ENCODE results near the gene PGBD5.
A peak's percentile ranks its signal among the peaks of the same experiment; 100 is the strongest.

PGBD5 gene

DNA sequence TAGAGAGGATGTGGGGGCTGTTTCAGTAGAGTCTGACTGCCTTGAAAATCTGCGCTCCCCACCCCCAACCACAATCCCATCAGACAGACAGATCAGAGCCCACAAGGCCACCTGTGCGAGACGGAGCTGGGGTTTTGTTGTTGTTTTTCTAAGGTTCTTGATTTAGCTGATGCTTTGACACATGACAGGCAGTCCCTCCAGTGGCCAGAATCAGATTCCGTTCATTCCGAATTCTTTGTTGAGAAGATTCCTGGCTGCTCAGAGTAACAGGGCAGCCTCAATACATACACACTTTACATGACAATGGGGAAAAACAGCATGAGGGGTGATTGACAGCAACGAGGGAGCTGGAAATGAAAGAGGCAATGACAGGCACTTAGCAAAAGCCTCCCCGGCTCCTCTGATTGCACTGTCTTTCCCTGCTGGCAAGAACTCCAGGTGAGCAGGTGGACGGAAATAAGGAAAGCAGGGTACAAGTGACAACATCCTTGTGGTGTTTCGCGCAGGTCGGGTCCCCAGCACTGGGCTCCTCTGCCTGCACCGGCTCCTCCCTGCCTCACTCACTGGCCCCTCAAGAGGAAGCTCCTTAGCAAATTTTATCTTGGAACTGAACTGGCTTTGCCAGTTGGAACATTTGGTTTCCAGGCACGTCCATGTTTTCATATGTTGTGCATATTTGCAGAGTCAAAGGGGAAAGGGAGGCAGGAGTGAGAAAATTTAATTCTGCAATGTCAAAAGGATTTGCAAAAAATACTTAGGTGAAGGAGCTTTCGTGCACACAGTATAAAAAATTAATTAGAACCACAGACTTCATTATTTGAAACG is 148.7 kb downstream of the PGBD5 start:
- DNase-seq = no peak

GRCh38 chr1:230276401-230276800 is 149.7 kb downstream of the PGBD5 start:
- no peak for DNase-seq

DNA sequence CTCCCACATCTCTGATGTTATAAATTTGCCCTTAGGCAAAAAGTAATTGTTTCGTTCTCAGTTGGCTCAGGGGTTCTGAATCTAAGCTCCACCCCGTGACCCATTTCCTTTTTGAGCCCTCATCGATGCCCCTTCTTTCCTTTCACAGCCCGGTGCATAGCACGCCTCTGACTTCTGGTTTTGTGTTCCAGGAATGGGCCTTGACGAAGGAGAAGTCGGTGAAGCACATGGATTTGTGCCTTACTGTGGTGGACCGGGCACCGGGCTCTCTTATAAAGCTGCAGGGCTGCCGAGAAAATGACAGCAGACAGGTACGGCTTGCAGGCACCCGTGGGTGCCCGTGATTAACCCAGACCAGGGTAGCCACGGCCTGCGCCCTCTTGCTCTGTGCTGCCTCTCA is 151.9 kb downstream of the PGBD5 start:
- DNase-seq = no peak

GRCh38 chr1:230273141-230273710 is 152.9 kb downstream of the PGBD5 start:
- DNase-seq = no peak

DNA sequence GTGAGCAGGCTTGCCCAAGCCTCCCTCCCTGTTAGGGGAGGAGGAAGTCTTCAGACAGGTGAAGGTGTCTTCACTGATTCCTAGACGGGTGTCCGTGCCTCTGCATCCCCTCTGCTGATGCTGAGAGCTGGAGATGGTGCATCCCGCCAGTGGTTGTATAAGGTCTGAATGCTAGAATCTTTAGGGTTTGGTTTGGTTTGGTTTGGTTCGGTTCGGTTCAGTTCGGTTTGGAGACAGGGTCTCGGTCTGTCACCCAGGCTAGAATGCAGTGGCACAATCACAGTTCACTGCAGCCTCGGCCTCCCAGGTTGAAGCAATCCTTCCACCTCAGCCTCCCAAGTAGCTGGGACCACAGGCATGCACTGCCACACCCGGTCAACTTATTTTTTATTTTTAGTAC is 153.6 kb downstream of the PGBD5 start:
- no peak for DNase-seq

GRCh38 chr1:230271300-230272035 is 154.7 kb downstream of the PGBD5 start:
- DNase-seq = no peak

DNA sequence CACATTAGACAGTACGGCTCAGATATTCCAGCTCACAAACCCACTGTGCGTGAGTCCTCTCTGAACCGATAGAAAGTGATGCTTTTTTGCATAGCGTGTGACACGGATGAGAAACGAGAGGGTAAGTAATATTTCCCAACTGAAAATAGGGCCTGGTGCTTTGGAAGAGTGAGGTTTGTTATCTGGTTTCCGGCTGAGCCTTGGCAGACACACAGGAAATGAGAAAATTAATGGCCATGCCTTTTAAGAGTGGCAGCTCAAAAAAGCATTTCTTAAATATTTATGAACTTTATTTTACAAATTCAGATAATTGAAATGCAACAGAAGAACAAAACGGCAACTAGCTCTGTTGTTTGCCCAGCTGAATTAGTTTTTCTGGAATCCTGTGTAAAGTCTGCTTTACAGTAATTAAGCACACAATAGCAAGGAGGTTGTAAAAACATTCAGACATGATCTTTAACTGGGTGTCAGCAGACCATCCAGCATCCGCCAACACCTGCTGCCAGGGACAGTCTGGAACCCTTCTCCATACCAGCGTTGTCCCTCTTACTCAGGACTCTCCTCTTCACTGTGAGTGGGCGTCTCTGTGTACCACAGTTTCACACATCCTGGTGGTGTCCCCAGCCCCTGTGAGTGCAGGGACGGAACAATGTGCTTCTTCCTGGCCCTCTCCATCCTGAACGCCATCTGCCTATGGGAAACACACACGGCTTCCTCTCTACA is 155.4 kb downstream of the PGBD5 start:
- peak; percentile 49 for DNase-seq

- DNase-seq = no peak
Measured at GRCh38 chr1:230270185-230270558, 156.0 kb downstream of the PGBD5 start.

- DNase-seq = peak; percentile 24
Measured at GRCh38 chr1:230268371-230269170, 157.6 kb downstream of the PGBD5 start.

DNA sequence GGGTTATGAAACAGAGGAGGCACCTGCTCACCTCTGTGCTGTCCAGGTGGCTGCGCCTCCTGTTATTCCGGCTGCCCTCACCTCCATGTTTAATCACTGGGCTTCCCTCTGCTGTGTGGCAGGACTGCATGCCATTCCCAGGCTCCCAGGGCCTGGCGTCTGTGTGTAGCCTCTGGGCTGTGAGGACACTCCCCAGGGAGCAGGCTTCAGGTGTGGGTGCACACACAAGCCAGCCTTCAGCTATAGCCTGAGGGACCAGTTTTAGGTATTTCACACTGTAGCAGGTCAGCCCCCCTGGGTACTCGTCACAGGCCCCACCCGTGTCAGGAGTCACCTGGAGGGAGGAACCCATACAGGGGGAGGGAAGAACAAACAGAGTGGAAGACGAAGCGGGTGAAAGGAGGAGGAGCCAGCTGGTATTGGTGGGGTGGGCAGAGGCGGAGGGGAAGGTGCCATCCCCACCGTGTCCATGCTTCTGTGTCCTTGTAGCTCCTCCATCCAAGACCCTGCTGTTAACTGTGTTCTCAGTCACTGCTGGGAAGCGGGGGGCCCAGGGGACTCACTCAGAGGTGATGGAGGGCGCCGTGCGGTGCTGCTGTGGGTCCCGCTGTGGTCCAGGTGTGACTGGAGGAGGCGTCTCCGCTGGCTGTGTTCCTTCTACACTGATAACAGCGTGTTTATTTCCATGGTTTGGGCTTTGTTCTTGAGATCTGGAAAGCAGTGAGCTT is 158.6 kb downstream of the PGBD5 start:
- no peak for DNase-seq

GRCh38 chr1:230266456-230266855 is 159.7 kb downstream of the PGBD5 start:
- no peak for DNase-seq

DNA sequence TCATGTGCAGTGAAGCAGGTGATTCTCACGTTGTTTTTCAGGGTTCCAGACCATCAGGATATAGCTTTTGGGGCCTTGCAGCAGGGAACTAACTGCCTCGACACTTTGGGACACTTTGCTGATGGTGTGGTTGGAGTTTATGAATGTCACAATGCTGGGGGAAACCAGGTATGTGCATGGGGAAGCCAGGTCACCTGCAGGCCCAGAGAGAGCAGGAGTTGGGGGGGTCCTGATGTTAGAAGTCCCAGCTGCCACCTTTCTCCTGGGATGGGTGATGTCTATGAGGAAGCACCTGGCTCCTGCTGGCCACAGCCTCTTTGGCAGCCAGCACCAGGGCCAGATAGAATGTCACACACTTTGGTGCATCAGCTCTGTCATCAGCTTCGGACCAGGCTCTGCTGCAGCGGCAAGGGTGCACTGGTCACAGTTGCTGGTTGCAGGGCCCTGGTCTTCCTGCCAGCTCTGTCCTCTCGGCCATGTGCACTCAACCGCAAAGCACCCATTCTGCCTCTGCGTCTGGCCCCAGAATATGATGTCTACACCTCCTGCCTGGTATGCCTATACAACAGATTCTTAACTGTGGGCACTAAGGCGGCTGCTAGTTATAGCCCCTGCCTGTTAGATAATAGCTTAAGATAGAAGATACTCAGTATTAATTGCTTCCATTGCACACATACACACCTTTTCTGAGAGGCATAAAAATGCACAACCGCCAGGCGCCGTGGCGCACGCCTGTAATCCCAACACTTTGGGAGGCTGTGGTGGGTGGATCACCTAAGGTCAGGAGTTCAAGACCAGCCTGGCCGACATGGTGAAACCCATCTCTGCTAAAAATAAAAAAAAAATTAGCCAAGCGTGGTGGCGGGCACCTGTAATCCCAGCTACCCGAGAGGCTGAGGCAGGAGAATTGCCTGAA is 160.7 kb downstream of the PGBD5 start:
- DNase-seq = no peak

Measured in activated CD4-positive, alpha-beta T cell treated with anti-CD3 and anti-CD28 coated beads for 48 hours (primary cell).